ENCODE results near the gene RNASE7.
"Not testable (repeated sequence)": the region's sequence is repeated elsewhere in the genome, so short reads cannot be mapped to it uniquely, and the experiment has no call there.

Gene RNASE7

GRCh38 chr14:21023817-21024584 is 18.2 kb upstream of the RNASE7 start:
- DNase-seq, result no peak

GRCh38 chr14:21024585-21025370 is 17.4 kb upstream of the RNASE7 start, which contains the start of gene NDRG2:
Gene NDRG2 (minus strand): TSS chr14:21025061. CDS start chr14:21023315, 1,746 bp downstream.
- peak; percentile 34 for DNase-seq

GRCh38 chr14:21025371-21026273 is 16.5 kb upstream of the RNASE7 start:
- DNase-seq, result no peak

GRCh38 chr14:21026274-21026987 is 15.7 kb upstream of the RNASE7 start:
- DNase-seq, result no peak

GRCh38 chr14:21026988-21027315 is 15.2 kb upstream of the RNASE7 start:
- DNase-seq, result no peak

GRCh38 chr14:21029917-21030316 is 12.2 kb upstream of the RNASE7 start, which contains the start of gene TPPP2:
Gene TPPP2 (plus strand): TSS chr14:21030217. CDS start chr14:21030582, 365 bp downstream.
- no peak for DNase-seq

- DNase-seq, result no peak
Measured at GRCh38 chr14:21030531-21030930, 11.6 kb upstream of the RNASE7 start.

GRCh38 chr14:21032326-21033132 is 9.6 kb upstream of the RNASE7 start:
- no peak for DNase-seq

- DNase-seq, result no peak
Measured at GRCh38 chr14:21033133-21033698, 8.9 kb upstream of the RNASE7 start.

- DNase-seq, result no peak
Measured at GRCh38 chr14:21034707-21035106, 7.5 kb upstream of the RNASE7 start, which contains the start of gene RNASE13. Gene RNASE13 (minus strand): TSS chr14:21034807. CDS start chr14:21034288, 519 bp downstream.

- no peak for DNase-seq
Measured at GRCh38 chr14:21036751-21037150, 5.4 kb upstream of the RNASE7 start.

GRCh38 chr14:21037156-21037555 is 5.0 kb upstream of the RNASE7 start:
- no peak for DNase-seq

GRCh38 chr14:21038441-21039422 is 3.4 kb upstream of the RNASE7 start:
- no peak for DNase-seq

GRCh38 chr14:21039585-21040369 is 2.4 kb upstream of the RNASE7 start:
- no peak for DNase-seq

- no peak for DNase-seq
Measured at GRCh38 chr14:21040370-21040925, 1.7 kb upstream of the RNASE7 start.

GRCh38 chr14:21040941-21041340 is 1.2 kb upstream of the RNASE7 start:
- not testable (repeated sequence) for DNase-seq

GRCh38 chr14:21042918-21043317 is 756 bp downstream of the RNASE7 start:
- DNase-seq, result no peak

GRCh38 chr14:21043387-21043973 is 1.3 kb downstream of the RNASE7 start:
- no peak for DNase-seq

Data from NCI-H226 (cell line).